NCI-H748 treated with DMSO at 0.1 percent for 48 hours (cell line): ENCODE results near the gene SMIM5.
A peak's percentile ranks its signal among the peaks of the same experiment; 100 is the strongest.

ENCODE experiments used
- DNase-seq: peaks from one replicate; lab custom pipeline; 2025; lab: John Stamatoyannopoulos, UW

Gene SMIM5

DNA sequence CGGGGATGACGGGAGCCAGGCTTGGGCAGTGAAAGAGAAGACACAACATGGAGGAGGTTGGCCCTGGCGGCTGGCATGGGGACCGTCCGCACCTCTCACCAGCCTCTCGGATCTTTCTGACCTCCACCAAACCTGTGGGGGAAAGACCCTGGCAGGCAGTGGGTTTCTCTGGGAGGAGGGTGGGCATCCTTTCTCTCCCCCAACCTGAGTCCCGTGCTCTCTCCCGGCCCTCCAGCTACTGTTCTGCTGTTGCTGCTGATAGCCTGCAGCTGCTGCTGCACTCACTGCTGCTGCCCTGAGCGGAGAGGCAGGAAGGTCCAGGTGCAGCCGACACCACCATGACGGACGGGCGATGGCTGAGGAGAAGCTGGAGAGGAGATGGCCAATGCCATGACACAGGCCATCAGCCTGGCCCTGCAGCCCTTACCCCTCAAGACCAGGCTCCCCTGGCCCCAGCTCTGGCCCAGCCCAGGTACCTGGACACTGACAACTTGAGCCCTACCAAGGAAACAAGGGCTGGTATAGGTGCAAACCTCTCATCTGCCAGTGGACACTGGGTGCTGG lies 7.4 kb downstream of the SMIM5 start:
- no peak for DNase-seq

DNA sequence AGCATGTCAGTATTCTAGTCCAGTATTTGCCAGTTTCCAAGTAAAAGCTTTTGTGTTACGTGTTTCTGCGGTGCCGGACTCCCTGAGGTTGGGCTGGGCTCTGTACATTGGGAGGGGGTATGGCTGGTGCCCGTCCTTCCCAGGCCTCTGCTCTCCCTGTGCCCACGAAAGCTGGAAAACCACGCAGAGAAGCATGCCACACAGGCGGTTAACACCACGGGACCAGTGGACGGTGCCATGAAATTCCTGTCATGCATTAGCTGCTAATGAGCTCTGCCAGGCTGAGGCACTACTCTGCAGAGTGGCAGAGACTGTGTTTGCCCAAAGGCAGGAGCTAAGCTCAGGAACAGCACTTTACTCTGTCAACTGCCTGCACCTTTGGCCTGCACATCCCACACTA lies 8.1 kb downstream of the SMIM5 start:
- no peak for DNase-seq

DNA sequence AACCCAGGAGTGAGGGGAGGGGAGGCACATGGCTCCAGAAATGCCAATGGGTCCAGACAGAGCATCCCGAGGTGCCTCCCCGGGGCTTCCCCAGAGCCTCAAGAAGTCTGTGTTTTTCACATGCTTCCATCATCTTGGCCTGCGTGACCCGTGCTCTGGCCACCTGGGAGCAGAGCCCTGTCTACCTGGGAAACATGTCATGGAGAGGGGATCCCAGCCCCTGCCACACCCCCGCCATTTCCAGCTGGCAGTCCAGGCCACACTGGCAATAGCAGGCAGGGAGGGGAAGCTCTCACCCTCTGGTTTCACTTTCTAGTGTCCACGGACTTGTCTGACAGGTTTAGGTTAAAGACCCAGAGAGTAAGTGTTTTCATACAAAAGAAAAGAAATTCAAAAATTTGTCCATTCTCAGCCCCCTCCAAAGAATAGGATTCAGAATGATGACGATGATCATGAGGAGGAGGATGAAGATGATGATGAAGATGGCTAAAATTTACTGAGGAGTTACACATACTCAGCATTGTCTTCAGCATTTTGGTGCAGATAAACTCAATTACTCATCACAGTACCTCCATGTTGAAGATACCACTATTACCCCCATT lies 9.0 kb downstream of the SMIM5 start:
- no peak for DNase-seq

DNA sequence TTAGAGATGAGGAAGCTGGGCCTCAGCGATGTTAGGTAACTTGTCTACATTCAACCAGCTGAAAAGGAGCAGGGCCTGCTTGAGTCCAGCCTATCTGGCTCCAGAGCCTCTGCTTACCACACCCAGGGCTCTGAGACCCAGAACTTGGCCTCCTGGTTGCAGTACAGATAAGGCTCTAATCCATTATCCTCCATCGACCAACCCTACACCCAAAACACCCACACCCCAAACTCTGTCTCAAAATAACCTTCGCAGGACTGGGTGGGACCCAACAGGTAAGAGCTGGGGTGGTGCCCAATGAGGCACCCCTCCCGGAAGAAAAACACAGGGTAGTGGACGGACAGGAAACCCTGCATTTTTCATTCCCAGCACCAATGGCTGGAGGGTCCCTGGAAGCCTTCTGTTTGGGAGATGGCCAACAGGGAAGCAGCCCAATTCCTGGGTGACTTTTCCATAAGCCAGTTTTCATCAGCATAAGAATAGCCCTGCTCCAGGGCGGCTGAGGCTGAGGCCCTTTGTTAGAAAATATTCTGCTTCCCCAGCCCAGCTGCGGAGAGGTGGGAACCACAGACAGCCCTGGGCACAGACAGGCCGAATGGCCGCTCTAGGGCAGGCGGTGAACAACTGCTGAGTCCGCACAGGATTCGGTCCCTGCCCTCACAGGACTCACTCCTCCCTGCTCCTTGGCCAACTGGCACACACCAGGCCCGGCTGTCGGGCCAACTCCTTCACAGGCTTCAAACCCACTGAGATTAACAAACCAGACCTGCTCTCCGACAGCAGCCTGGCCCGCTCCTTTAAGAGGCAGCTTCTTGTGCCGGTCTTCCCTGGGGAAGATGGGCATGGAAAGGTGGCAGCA lies 9.8 kb downstream of the SMIM5 start:
- no peak for DNase-seq

DNA sequence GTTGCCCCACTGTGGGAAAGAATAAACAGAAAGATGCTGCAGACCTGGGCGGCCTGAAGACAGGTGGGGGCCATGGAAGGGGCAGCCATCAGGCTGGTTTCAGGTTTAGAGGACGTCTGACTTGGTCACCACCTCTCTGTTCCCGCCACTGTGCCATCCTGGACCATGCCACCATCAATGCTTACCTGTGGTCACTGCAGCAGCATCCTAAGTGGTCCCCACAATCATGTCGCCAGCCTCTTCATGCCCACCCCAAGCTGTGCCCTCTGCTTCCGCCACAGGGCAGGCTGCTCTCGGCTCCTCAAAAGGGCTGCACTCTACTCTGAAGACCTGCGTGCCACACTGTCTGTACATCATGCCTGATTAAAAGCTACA lies 10.4 kb downstream of the SMIM5 start:
- no peak for DNase-seq

DNA sequence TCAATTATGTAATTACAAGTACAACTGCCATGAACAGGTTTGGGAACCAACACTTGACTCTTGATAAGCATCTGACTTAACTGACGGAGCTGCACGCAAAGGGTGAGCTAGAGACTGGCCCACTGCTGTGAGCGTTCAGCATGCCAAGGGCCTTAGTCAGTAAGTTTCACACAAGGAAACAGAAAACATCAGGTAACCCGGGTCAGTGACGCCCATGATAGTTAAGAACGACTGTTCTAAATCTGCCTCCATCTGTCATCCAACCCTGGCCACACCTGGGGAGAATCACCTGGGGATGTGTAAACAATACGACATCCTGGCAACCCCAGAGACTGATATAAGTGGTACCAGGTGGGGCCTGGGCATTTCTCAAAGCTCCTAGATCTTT lies 12.3 kb downstream of the SMIM5 start:
- peak; percentile 5 for DNase-seq

DNA sequence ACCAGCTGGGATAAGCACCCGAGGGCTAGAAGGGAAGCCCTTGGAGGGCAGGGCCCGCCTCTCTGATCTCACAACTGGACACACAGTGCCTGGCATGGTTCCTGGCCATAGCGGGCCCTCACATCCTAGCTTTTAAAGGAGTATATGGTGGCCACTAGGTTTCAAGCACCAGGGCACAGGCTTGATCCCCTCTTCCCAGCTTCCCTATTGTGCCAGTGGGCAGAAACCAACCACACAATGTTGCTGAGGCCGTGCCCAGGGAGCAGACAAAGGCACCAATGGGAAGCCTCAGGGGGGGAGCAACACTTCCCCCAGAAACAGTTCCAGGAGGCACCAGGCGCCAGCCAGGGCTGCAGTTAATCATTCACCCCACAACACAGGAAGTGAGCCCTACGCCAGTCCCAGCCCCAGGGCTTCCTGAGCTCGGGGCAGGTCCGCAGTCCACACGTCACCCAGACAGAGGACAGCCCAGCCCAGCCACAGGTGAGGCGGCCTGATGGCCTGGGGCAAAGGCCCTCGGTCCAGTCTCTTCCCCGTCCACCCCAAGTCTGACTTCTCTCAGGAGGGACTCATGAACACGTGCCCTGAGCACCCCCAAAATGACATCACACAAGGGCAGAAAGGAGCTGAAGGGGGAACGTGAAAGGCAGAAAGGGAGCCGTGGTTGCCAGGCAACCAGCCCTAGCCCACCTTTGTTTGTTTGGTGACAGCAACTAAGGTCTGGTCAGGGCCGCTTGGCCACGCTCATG lies 12.8 kb downstream of the SMIM5 start:
- DNase-seq, result no peak

DNA sequence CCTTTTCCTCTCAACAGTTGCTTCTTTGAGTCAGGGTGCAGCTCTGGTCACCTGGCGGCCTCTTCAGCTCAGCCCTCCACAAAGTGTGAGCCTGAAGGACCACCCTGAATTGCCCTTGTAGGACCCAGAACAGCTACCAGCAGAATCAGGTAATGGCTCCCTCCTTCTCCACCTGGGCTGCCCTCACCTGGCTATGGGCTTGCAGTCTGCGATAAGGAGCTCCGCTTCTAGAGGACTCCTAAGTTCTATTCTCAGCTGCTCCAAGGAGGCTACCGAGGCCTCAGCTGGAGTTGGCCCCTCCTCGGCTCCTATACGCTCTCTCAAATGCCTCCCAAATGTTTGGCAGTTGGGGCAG lies 13.4 kb downstream of the SMIM5 start:
- no peak for DNase-seq

DNA sequence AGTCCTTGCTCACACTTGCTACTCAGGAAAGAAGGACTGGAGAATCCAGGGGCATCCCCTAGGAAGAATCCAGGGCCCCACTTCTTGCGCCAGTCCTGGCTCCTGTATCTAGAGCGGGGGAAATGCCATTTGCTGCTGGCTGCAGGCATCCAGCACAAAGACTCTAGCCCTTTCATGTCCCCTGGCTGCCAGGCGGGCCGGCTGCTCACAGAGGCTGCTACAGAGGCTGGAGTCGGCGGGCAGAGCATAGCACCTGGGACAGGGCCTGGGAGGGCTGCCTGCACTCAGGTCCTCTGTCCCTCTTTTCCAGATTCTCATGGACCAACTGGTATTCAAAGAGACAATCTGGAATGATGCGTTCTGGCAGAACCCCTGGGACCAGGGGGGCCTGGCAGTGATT lies 13.8 kb downstream of the SMIM5 start:
- no peak for DNase-seq

DNA sequence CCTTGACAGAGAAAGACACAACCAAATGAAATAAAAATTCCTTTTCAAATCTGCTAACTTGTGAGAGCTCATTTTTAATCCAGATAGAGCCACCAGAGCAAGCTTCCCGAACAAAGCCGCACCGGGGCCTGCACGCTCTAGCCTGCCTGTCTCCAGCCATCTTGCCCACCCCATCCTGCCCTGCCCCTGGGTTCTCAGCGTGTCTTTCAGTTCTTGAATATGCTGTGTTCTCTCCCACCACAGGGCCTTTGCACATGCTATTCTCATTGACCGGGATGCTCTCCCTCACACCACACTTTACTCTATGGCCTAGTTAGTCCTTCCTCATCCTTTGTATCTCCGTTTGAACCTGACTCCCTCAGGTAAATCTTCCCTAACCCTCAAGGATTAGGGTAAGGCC lies 14.7 kb downstream of the SMIM5 start:
- DNase-seq, result no peak

DNA sequence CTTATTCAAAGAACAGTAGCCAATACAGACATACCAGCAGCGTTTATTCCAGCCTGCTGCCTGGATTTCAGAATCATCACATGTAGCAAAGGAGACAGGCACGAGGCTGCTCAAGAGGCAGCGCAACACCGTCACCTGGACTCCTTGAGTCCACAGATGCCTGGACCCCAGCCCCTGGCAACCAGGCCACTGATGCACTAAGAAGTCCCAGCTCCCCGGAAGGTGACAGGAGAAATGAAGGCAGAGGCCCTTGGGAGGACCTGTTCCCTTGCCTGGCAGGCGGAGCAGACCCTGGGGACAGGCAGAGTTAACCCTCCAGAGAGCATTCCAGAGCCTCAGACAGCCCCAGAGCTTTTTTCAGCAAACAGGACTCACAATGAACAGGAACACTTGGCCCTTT lies 16.5 kb downstream of the SMIM5 start:
- no peak for DNase-seq

DNA sequence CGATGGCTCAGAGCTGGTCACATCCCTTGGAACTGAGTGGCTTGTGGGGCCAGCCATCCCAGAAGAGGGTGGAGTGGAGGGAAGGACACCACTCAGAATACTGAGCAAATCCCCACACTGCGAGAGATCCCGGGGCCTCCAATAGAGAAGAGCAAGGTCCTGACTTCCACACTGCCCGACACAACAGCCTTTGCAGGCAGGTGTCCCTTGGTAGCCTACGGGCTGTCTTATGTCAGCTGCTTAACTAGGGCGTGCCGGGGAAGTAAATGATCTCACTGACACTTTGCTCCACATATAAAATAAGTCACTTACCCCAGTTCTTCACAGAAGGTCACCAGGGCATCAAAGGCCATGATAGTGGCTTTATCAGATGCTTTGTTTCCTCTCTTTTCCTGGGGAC lies 17.6 kb downstream of the SMIM5 start:
- DNase-seq, result no peak

DNA sequence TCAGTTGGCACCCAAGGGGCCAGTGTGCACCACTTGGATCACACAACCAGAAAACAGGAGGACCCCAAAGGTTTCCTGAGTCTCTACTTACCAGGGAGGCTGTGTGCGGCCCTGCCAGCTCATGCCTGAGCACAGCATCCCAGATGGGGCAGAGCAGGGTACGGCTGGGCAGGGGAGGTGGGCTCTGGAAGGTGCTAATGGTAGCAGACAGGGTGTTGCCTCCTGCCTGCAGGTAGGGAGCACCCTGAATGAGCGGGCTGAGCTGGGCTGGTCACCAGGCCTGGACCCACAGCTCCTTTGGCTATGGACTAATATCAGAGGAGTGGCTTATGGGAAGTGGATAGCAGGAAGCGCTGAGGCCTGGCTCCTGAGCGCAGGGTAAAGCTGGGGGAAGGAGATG lies 19.1 kb downstream of the SMIM5 start:
- no peak for DNase-seq

DNA sequence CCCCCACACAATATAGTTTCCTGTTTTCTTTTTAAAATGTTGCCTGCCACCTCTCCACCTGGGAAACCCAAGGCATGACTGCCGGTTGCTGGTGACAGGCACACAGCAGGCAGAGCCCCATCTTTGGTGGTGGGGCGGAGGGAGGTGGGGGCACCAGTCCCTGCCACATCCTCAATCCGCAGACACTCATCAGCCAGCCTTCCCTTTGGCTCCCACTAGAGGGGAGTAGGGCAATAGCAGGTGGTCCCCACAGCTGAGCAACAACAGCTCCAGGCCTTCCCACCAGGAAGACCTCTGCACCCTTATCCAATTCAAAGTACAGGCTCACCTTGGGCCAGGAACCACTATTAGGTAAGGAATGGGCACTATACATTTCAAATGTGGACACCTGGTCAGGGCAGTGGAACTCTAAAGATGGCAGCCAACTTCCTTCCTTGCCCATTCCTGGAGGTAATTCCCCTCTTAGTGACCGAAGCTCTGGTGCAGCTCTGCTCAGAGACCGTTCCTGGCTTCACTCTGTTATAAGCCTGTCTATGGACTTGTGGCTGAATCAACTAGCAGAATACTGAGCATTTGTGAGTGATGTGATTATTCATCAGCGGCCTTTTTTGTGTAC lies 19.8 kb downstream of the SMIM5 start:
- DNase-seq, result no peak

DNA sequence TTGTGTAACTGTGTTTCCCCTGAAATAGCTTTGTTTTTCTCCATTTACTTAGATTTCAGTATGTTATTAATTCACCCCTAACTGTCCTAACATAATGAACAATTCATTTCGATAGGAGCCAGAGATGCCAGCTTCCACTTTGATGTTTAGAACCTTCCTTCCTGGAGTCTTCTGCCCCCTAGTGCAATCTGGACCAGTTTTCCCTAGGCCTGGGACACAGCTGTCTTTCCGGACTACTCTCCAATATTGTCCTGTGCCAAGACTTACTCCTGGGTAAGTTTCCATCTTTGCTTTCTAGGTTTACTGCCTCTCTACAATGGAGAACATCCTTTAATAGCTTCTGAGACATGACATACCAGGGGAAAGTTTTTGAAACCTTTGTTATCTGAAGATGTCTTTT lies 20.9 kb downstream of the SMIM5 start:
- DNase-seq, result no peak

DNA sequence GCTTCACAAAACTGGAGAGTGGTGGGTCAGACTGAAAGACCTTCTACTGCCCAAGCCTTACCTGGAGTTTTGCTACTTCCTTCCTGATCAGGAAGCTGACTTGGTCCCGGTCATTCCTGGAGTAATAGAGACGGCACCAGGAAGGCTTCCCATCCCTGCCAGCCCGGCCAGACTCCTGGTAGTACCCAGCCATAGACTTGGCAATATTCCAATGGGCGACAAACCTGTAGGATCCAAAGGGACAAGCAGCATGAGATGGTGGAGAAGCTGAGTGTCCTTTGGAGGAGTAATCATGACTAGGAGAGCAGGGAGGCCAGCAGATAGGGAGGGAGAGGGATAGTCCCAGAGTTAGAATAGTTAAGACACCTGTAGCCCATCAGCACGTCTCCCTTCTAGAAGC lies 25.0 kb downstream of the SMIM5 start:
- DNase-seq, result no peak

DNA sequence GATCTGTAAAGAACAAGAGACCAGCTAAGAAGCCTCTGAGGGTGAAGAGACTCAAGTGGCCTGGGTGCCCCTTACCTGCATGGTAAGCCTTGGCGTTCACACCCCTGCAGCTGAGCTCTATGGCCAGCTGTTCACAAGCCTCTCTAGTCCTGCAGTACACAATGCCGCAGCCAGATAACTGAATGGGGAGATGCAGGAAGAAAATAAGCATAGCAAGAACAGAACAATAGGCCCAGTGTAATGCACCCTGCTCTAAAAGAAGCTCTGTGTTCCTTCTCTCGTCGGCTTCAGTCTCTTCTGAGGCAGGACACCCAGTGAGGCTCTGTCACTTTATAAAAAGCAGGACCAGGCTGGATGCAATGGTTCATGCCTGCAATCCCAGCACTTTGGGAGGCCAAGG lies 28.3 kb downstream of the SMIM5 start:
- DNase-seq, result no peak

DNA sequence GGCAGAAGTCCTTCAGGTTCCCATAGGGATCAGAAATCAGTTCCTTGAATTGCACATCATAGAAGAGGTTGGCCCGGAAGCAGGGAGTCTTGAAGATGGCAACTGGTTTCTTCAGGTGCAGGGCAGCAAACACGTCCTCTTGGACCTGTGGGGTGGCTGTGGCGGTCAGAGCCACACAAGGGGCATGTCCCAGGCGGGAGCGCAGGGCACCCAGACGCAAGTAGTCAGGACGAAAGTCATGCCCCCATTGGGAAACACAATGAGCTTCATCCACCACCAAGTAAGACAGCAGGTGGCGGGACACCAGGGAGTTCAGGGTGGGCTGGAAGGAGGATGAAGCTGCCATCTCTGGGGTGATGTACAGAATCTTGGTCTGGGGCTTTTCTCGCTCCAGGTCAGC lies 29.3 kb downstream of the SMIM5 start:
- DNase-seq, result no peak

DNA sequence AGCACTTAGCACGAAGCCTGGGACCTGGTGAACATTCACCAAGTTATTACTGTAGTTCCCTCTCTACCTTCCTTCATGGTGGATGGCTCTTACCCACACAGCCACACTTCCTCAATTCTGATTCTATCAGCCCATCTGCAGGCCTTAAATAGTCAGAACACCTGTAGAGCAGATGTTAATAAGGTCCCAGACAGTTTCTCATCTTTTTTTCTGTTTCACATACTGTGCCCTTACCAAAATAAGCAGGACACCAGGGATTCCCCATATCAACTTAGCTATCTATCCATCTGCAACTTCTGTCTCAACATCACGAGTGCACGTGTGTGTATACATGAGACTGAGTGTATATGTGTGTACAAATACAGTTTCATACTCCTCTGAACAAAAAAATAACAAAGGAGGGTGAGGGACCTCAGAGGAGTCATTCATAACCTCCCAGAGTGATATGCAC lies 30.9 kb downstream of the SMIM5 start:
- no peak for DNase-seq

DNA sequence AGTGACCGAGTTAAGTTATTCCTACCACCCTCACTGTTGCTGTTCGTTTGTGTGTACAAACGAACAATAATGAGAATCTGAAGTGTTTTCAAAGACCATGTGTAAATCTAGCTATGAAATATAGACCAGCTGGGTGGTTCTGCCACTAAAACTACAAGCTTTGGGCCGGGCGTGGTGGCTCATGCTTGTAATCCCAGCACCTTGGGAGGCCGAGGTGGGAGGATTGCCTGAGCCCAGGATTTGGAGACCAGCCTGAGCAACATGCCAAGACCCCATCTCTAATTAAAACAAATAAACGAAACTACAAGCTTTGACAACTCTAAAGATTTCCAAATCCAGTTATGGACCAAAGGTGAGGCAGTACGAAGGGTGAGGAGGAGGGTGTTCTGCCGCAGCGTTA lies 32.7 kb downstream of the SMIM5 start:
- no peak for DNase-seq

DNA sequence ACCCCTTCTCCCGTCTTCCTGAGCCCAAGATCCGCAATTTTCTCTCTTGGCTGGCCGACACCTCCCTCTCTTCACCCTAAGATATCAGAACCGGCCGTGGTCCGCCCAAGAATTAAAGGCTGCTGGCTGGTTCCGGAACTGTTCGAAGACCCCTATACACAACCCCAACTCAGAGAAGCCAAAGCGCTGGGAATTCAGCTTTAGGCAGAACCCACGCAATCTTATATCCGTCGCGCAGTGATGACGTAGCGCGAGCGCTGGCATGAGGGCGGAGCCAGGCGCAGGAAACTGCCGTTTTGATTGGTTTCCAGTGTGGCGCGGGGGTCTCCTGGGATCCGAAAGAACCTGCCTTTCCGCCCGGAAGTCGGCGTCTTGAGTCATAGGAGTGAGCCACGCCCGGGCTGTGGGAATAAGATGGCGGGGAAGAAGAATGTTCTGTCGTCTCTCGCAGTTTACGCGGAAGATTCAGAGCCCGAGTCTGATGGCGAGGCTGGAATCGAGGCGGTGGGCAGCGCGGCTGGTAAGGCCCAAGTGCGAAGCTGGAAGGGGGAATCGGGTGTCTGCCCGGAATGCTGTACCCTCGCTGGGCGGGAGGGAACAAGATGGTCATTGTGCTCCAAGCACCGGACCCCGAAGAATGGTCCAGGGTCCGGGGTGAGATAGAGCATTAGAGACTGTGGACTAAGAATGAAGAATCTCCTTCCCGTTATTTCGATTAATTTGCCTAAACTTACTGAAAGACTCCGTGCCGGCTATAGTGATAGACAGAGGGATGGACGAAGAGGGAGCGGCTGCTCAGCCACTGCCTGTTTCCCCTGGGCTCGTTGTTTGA lies 33.9 kb downstream of the SMIM5 start, which contains the start of the genes RECQL5 and SAP30BP:
RECQL5 (minus strand) TSS at position 196 of the 832 bp plus-strand sequence. CDS start 597 bp downstream, outside the sequence.
SAP30BP (plus strand) TSS at position 380 of the 832 bp plus-strand sequence; CDS start at position 415, 35 bp downstream.
- DNase-seq, result peak; percentile 86
